HG02623 (cell line): ENCODE measurements around the gene MKLN1.

Experiments
- ATAC-seq: cut with Tn5 transposase; IDR thresholded peaks from one replicate; pipeline ENCODE4 v1.9.1; 2021; ENCODE audit warnings: moderate library complexity; ENCODE audit not compliant: unreplicated experiment

Gene MKLN1

GRCh38 chr7:131346885-131347592 lies 19.4 kb downstream of the MKLN1 start:
- no peak for ATAC-seq

GRCh38 chr7:131352032-131352431 lies 24.4 kb downstream of the MKLN1 start:
- ATAC-seq = no peak

- ATAC-seq = no peak
These were observed 26.7 kb downstream of the MKLN1 start for GRCh38 chr7:131354390-131354789.

GRCh38 chr7:131355917-131356777 lies 28.5 kb downstream of the MKLN1 start:
- ATAC-seq = no peak

- no peak for ATAC-seq
These were observed 29.7 kb downstream of the MKLN1 start for GRCh38 chr7:131357282-131357880.

- ATAC-seq = no peak
These were observed 31.0 kb downstream of the MKLN1 start for GRCh38 chr7:131358636-131359035.

GRCh38 chr7:131359136-131359776 lies 31.6 kb downstream of the MKLN1 start:
- ATAC-seq = no peak

- no peak for ATAC-seq
These were observed 36.0 kb downstream of the MKLN1 start for GRCh38 chr7:131363719-131364118.

GRCh38 chr7:131364767-131365344 lies 37.2 kb downstream of the MKLN1 start:
- no peak for ATAC-seq

- ATAC-seq = no peak
These were observed 38.2 kb downstream of the MKLN1 start for GRCh38 chr7:131365838-131366237.

- no peak for ATAC-seq
These were observed 41.7 kb downstream of the MKLN1 start for GRCh38 chr7:131369354-131369753.

- ATAC-seq = no peak
These were observed 42.9 kb downstream of the MKLN1 start for GRCh38 chr7:131370523-131370968.

GRCh38 chr7:131371411-131371810 lies 43.7 kb downstream of the MKLN1 start:
- no peak for ATAC-seq

- ATAC-seq = no peak
These were observed 44.9 kb downstream of the MKLN1 start for GRCh38 chr7:131372554-131372953.

- ATAC-seq = no peak
These were observed 47.1 kb downstream of the MKLN1 start for GRCh38 chr7:131374821-131375220.

GRCh38 chr7:131381069-131381838 lies 53.6 kb downstream of the MKLN1 start:
- no peak for ATAC-seq

- no peak for ATAC-seq
These were observed 56.0 kb downstream of the MKLN1 start for GRCh38 chr7:131383417-131384285.

- ATAC-seq = no peak
These were observed 56.6 kb downstream of the MKLN1 start for GRCh38 chr7:131384286-131384635.

- ATAC-seq = no peak
These were observed 57.4 kb downstream of the MKLN1 start for GRCh38 chr7:131385039-131385605.
